Chondrocyte (in vitro differentiated cells): Measurements from ENCODE around the gene ARMC3. TPM values are rescaled to one million over a fixed set of nuclear protein-coding genes. Genes with fewer than 3 reads are reported as not detected.

Experiments used
- DNase-seq: peaks from one replicate; pipeline ENCODE4 v3.0.0; 2021; ENCODE audit warnings: mixed read lengths, low spot score
- H3K27ac Mint-ChIP-seq: one replicate; pipeline ENCODE4 v1.8.0; 2021; ENCODE audit warnings: mild to moderate bottlenecking, moderate library complexity, mixed read lengths; ENCODE audit not compliant: unreplicated experiment
- H3K27me3 Mint-ChIP-seq: 2 replicates; pipeline ENCODE4 v1.8.0; 2021; ENCODE audit warnings: low read depth, mixed read lengths
- H3K36me3 Mint-ChIP-seq: 2 replicates; pipeline ENCODE4 v1.8.0; 2021; ENCODE audit warnings: low read depth, mixed read lengths
- H3K4me1 Mint-ChIP-seq: 2 replicates; pipeline ENCODE4 v1.8.0; 2021; ENCODE audit warnings: low read depth, mild to moderate bottlenecking, mixed read lengths
- H3K4me3 Mint-ChIP-seq: one replicate; pipeline ENCODE4 v1.8.0; 2021; ENCODE audit warnings: mild to moderate bottlenecking, moderate library complexity, mixed read lengths; ENCODE audit not compliant: unreplicated experiment
- H3K9me3 Mint-ChIP-seq: 2 replicates; pipeline ENCODE4 v1.8.0; 2021; ENCODE audit warnings: low read depth, mixed read lengths
- CTCF ChIP-seq: fragments of 200-600 bp; sonication (generic); IDR thresholded peaks from 2 replicates; pipeline ENCODE4 v1.5.0; 2021; ENCODE audit warnings: antibody characterized with exemption, mild to moderate bottlenecking, moderate library complexity
- long read RNA-seq: library from polyadenylated mRNA; stranded (forward); transcript quantifications from one replicate; pipeline ENCODE4 v2.0.0, GENCODE V29; 2021
- total RNA-seq: library from RNA; stranded (reverse); gene quantifications from 3 replicates; pipeline ENCODE4 v1.2.1, GENCODE V29; 2021

ARMC3 gene
- total RNA-seq = 0.27 to 0.28 TPM in 2 of 3 replicates, not detected in the other
- long read RNA-seq, partial matches to known transcripts = 1 of 1 reads
- long read RNA-seq, other reads (novel, unspliced or antisense) = 0 of 1 reads

- Mint-ChIP-seq H3K36me3 (peaks cover 2% of the 10 kb centered on the region), H3K4me3 (no peak within 1 kb of the TSS), H3K27me3 (no peaks in the 10 kb centered on the region), H3K9me3 (peaks cover 3% of the 10 kb centered on the region), H3K4me1 (peaks cover 8% of the 10 kb centered on the region), H3K27ac (peak within 1 kb of the TSS; percentile 91)
- DNase-seq = no peak
- no peak for TF ChIP-seq CTCF
These were observed at the start of gene ARMC3 for GRCh38 chr10:22927661-22928403. Gene ARMC3 (plus strand): TSS chr10:22928053. CDS start chr10:22931997, 3,944 bp downstream.

GRCh38 chr10:22891797-22892196 is 36.1 kb upstream of the ARMC3 start:
- Mint-ChIP-seq H3K4me1 (peaks cover 6% of the 10 kb centered on the region), H3K9me3 (peaks cover 38% of the 10 kb centered on the region), H3K27me3 (peaks cover 4% of the 10 kb centered on the region), H3K27ac (no peak overlapping the region), H3K4me3 (no peak overlapping the region), H3K36me3 (peaks cover 20% of the 10 kb centered on the region)
- DNase-seq = no peak
- no peak for TF ChIP-seq CTCF

GRCh38 chr10:22893781-22894180 is 34.1 kb upstream of the ARMC3 start:
- Mint-ChIP-seq H3K4me3 (no peak overlapping the region), H3K27ac (no peak overlapping the region), H3K9me3 (peaks cover 22% of the 10 kb centered on the region), H3K36me3 (peaks cover 6% of the 10 kb centered on the region), H3K4me1 (peaks cover 6% of the 10 kb centered on the region), H3K27me3 (no peaks in the 10 kb centered on the region)
- TF ChIP-seq CTCF = no peak
- no peak for DNase-seq

- Mint-ChIP-seq H3K27me3 (no peaks in the 10 kb centered on the region), H3K4me3 (no peak overlapping the region), H3K4me1 (peaks cover 6% of the 10 kb centered on the region), H3K9me3 (peaks cover 25% of the 10 kb centered on the region), H3K36me3 (peaks cover 6% of the 10 kb centered on the region), H3K27ac (no peak overlapping the region)
- no peak for TF ChIP-seq CTCF
- no peak for DNase-seq
These were observed 33.1 kb upstream of the ARMC3 start for GRCh38 chr10:22894714-22895113.

GRCh38 chr10:22895252-22895651 is 32.6 kb upstream of the ARMC3 start:
- H3K9me3 Mint-ChIP-seq = peaks cover 23% of the 10 kb centered on the region
- H3K4me3 Mint-ChIP-seq = no peak overlapping the region
- no peak overlapping the region for H3K27ac Mint-ChIP-seq
- H3K4me1 Mint-ChIP-seq = peaks cover 6% of the 10 kb centered on the region
- TF ChIP-seq CTCF = no peak
- no peak for DNase-seq
- peaks cover 6% of the 10 kb centered on the region for H3K36me3 Mint-ChIP-seq
- no peaks in the 10 kb centered on the region for H3K27me3 Mint-ChIP-seq
